GM19351 (cell line): Measurements from ENCODE around the gene GPR85.
A peak's percentile ranks its signal among the peaks of the same experiment; 100 is the strongest.
"Not testable (repeated sequence)": the region's sequence is repeated elsewhere in the genome, so short reads cannot be mapped to it uniquely, and the experiment has no call there.

Source experiments
- ATAC-seq: cut with Tn5 transposase; IDR thresholded peaks from one replicate; pipeline ENCODE4 v1.9.1; 2021; ENCODE audit warnings: mild to moderate bottlenecking, moderate library complexity; ENCODE audit not compliant: unreplicated experiment

Gene GPR85

DNA sequence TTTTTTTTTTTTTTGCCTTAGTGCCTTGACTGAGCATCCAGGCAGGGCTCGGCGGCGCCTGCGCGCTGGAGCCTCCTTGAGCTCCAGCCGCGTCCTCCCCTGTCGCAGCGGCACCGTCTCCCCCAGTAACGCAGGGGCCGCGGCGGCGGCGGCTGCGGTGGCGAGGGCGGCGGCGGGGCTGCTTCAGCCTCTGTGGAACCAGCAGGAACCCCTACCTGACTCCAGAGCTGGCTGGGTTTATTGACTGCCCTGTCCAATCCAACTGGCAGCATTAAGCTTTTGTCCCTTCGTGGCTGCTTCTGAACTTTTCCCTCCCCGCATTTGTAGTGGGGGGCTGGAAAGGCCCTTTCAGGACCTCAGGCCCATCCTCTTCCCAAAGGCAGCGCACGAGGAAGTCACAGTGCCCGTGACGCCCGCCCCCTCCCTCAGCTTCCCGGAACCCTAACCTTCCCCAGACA, at the start of gene GPR85:
TSS of gene GPR85 (minus strand) at position 397 of the 458 bp plus-strand sequence. CDS start 2,106 bp downstream, outside the sequence.
- peak; percentile 65 for ATAC-seq

GRCh38 chr7:113134025-113134424, 47.4 kb upstream of the GPR85 start:
- no peak for ATAC-seq

DNA sequence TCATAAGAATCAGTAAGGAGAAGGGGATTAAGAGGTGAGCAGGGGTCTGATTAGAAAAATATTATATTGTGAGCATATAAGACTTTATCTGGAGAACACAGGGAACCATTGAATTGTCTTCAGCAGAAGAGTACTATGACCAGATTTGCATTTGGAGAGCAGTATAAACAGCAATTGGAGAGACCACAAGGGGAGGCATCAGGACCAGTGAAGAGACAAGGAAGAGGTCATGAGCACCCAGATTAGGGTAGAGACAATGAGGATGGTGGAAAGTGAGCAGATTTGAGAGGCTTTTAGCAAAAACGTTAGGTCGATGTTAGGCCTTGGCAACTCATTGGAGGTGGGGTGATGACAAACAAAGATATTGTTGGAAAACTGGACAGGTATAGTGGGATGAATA, 44.7 kb upstream of the GPR85 start:
- ATAC-seq: no peak

- ATAC-seq: no peak
These were observed 41.4 kb upstream of the GPR85 start for GRCh38 chr7:113128031-113128430.

GRCh38 chr7:113125728-113126127, 39.1 kb upstream of the GPR85 start:
- ATAC-seq: no peak

DNA sequence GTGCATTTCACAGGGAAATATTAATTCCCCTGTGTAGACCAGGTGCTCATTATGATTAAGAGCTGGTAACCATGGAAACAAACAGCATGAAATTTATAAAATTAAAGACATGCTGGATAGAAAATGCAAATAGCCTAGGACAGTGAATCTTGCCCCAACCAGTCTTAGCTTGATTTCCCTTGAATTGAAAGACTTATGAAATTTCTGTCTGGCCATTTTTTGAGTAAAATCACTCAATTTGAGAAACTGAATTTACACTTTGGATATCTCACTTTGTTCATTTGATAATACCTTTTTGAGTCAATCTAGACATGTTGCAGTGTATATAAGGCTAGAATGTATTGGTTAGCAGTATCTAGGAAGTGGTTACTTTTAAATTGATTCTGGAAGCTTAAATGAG, 36.1 kb upstream of the GPR85 start:
- ATAC-seq: no peak

DNA sequence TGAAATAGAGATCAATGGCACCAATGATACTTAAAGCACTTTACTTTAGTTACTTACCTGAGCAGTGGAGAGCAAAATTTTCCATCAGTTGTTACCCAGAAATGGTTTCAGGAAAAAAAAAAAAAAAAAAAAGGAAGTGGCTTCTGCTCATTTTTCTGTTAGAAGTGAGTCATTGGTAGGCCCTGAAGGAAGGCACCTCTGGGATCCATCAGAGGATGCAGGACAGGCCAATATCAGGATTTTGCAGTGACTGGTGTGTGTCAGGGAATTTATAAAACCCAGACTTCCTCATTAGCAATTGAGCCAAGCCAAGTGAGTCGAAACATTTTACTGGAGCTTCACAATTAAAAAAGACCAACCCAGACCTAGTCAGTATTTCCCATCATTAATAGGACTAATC, 34.0 kb upstream of the GPR85 start:
- no peak for ATAC-seq

DNA sequence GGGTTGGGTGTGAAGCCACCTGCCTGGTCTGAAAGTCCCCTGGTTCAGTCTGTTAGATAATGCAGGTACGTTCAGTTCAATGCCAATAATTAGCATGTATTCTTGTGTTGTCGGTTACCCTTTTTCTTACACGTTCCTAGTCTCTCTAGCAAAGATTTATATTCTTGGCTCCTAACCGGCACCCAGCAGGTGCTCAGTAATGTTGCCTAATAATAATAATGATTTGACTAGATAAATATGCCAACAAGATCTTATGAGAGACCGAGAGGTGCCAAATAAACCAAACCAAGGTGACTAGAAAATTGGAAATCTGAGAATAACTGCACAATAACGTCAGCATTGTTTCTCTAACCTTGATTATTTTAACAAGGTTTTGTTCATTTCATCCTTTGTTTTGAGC, 32.8 kb upstream of the GPR85 start:
- ATAC-seq: no peak

- ATAC-seq: peak; percentile 97
These were observed 31.7 kb upstream of the GPR85 start, which contains the start of gene SMIM30 for GRCh38 chr7:113118074-113118959. TSS of gene SMIM30 (minus strand) at chr7:113118554. CDS start at chr7:113117578, 976 bp downstream.

DNA sequence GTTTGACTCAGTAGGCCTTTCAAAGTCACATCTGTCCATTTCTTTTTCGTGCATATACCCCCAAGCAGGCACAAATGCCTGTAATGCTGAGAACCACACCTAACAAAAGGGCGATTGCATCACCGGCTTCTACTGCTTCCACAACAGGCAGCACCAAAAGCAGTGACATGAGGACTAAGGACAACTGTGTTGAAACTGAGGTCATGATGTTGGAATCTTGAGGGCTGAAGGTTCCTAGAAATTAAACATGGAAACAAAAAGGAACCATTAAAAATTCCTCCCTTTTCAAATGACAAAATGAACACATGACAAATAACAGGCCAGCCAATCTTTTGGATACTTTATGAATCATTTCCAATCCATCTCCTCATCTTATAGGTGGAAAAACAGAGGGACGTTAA, 30.7 kb upstream of the GPR85 start:
- ATAC-seq: not testable (repeated sequence)

DNA sequence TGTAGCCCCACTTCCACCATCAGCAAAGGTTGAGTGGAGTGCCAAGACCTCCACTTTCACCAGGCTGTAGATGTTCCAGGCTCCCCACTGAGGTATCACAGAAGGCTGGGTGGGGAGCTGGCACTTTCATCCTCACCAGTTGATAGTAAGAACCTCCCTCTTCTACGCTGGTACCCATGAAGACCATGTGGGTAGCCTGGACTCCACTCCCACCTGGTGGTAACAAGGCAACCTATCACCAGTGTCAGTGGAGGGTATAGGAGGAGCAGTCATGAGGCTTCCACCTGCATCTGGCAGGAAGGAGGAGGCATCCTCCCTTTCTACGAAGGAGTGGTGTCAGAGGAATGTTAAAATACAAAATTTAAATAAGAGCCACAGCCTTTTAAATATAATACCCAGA, 27.3 kb upstream of the GPR85 start:
- peak; percentile 28 for ATAC-seq

GRCh38 chr7:113109718-113110117, 23.1 kb upstream of the GPR85 start:
- no peak for ATAC-seq

DNA sequence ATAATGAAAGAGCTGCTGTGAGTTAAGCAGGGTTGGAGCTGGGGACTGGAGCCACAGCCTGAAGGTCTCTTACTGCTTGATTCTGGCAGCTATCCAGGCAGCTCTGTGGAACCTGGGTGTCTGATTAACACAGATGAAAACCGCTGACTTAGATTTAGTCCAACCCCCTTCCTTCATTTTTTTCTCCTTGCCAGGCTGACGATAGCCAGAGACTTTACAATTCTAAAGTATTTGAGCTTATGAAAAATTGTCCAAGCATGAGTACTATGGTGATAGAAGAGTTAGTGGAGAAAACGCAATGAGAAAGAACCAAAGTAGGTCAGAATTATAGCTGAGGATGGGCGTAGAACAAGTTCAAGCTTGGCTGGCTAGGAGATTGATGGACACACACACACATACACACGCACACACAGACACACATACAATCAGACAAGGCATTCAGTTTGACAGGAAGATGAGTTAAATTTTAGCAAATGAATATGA, 13.5 kb upstream of the GPR85 start:
- ATAC-seq: no peak

DNA sequence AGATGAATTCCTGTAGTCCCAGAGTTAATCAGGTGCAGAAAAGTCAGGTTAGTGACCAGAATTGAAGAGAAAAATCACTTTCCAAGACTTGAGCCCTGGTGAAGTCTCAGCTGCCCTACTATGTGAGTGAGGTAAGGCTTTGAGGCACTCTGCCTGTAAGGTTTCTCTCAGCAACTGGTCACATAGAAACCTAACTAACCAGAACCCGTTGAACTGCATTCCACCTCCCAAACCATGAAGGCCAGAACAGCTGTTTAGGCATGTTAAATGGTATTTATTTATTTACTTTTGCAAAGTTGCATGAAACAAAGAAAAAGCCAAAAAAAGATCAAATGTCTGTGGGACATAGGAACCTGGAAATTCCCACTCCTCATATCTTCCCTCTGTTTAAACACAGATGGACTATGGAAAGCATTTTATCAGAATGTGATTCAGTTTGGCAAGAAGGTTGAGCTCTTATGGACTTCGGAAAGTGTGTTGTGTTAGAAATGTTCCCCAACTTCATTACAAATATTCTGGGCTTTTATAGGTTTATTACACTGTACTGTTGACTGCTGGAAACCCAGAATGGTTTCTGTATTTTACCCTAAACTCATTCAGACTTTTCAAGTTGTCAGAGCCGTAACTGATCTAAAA, 12.8 kb upstream of the GPR85 start:
- no peak for ATAC-seq

- ATAC-seq: no peak
These were observed 8.1 kb upstream of the GPR85 start for GRCh38 chr7:113094517-113095249.

DNA sequence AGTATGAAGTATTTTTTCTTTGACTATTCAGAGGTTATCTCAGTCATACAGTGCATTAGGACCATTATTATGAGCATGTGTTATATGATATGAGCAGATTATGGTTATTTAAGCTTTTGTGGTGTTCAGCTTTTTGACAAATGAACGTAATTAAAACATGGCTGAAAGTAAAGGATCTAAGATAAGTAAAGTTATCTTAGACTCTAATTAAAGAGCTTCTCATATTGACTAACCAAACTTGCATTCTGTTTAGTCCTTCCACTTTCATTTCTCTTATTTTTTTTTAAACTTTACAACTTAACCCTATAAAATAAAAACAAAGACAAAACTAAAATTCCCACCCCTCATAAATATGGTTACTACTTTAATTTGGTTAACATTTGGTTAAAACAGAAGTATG, 6.9 kb upstream of the GPR85 start:
- no peak for ATAC-seq

DNA sequence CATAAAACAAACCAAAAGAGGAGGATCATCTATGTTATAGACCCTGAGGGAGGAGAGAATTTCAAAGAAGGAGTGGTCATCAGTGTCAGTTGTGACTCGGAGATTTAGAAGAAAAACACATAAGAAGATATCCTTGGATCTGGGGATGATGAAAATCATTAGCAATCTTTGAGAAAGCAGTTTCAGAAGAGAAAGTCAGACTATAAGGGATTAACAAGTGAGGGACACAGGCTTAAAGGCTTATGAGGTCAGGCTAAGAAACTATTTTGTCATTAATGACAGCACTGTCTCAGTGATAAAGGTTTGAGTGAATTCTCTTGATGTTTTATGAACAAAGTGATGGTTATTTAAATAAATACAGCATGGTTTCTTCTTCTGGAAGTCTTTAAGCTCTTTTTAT, 6.1 kb upstream of the GPR85 start:
- ATAC-seq: no peak

- ATAC-seq: no peak
These were observed 708 bp upstream of the GPR85 start for GRCh38 chr7:113087071-113087998.

DNA sequence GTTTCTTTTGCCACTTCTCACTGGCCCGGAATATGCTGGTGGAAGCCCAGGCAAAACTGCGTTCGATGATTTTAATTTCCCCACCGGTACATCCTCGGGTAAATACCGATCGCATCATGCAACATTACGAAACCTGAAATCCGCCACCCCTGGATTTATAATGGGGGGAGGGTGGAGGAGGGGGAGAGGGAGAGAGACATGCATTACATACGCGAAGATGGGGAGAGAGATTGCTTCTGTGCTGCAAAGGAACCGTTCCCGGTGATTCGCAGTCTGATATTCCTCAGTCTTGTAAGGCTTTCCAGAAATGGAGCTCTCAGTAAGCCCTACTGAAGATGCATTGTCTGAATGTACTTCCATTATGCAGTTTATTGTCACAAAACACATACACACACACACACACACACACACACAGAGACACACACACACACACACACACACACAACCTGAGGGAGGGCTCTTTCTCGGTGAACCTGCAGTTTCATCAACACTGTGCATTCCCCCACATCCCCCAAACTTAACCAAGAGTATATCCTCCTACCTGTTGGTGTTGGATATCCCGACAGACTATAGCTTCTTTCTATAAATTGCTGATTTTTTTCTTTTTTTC, 741 bp downstream of the GPR85 start:
- peak; percentile 9 for ATAC-seq
